Nephron (organoid): ENCODE data around the gene PPHLN1.

Source experiments
- H3K27ac Mint-ChIP-seq, 3 experiments: 2 replicates each; pipeline ENCODE4 v1.8.0; 2020; ENCODE audit warnings: mixed read lengths in 3 of 3, mild to moderate bottlenecking in 2 of 3, moderate library complexity in 1 of 3
- H3K27me3 Mint-ChIP-seq: 2 replicates; pipeline ENCODE4 v1.8.0; 2021; ENCODE audit warnings: low read depth, mild to moderate bottlenecking, moderate library complexity, mixed read lengths
- H3K36me3 Mint-ChIP-seq: 2 replicates; pipeline ENCODE4 v1.8.0; 2020; ENCODE audit warnings: low read depth, mixed read lengths
- H3K4me1 Mint-ChIP-seq: 2 replicates; pipeline ENCODE4 v1.8.0; 2020; ENCODE audit warnings: mixed read lengths
- H3K4me3 Mint-ChIP-seq, 3 experiments: 2 replicates each; pipeline ENCODE4 v1.8.0; 2020; ENCODE audit warnings: mild to moderate bottlenecking in 3 of 3, mixed read lengths in 3 of 3, moderate library complexity in 2 of 3
- H3K9me3 Mint-ChIP-seq: 2 replicates; pipeline ENCODE4 v1.8.0; 2020; ENCODE audit warnings: mixed read lengths
- TF ChIP-seq, protein P1 (sequence below), 3 experiments: fragments of 200-600 bp; sonication (generic); IDR thresholded peaks; one replicate each; pipeline ENCODE4 v1.5.0; 2021; ENCODE audit warnings: antibody characterized with exemption in 3 of 3; ENCODE audit not compliant: unreplicated experiment in 3 of 3

PPHLN1 gene

DNA sequence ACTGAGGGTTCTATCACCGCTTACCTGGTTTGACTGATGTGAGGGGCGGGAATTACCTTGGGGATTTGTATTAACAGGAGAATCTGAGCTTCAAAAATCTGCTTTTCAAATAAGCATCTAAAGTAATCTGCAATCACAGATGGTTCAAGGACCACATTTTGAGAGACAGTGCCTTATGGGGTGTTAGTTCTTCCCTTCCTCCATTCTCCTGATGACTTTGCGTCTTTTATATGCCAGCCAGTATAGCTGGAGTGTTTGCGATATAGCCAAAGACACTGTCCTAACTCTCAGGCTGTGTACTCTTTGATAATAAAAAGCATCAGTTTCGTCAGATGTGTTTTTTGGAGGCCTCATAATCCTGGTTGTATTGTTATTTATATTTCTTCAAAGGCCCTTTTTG, 39.5 kb downstream of the PPHLN1 start:
- Mint-ChIP-seq H3K4me3 (no peak overlapping the region), H3K4me1 (no peaks in the 10 kb centered on the region), H3K27ac (peak overlapping the region in 1 of 3 experiments; percentile 33), H3K9me3 (no peaks in the 10 kb centered on the region), H3K36me3 (peaks cover 23% of the 10 kb centered on the region), H3K27me3 (no peaks in the 10 kb centered on the region)
- TF ChIP-seq, protein P1, sequence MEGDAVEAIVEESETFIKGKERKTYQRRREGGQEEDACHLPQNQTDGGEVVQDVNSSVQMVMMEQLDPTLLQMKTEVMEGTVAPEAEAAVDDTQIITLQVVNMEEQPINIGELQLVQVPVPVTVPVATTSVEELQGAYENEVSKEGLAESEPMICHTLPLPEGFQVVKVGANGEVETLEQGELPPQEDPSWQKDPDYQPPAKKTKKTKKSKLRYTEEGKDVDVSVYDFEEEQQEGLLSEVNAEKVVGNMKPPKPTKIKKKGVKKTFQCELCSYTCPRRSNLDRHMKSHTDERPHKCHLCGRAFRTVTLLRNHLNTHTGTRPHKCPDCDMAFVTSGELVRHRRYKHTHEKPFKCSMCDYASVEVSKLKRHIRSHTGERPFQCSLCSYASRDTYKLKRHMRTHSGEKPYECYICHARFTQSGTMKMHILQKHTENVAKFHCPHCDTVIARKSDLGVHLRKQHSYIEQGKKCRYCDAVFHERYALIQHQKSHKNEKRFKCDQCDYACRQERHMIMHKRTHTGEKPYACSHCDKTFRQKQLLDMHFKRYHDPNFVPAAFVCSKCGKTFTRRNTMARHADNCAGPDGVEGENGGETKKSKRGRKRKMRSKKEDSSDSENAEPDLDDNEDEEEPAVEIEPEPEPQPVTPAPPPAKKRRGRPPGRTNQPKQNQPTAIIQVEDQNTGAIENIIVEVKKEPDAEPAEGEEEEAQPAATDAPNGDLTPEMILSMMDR (IDR thresholded peaks at IDR 0.05; ENCODE audit: unreplicated experiment in 3 of 3) = no peak

DNA sequence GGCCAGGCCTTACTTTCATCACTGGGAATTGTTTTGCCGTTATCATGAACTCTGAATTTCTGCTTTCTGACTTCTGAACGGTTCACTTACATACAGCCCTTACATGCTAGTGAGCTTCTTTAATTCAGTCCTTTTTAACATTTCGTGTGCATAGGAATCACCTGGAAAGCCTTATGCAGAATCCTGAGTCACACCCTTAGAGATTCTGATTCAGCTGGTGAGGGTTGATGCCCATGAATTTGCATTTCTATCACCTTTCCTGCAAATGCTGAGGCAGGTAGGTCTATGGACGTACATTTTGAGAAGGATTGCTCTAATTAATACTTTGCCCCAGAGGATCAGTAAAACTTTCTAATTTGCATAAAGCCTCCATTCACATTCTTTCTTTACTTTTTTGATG, 44.0 kb downstream of the PPHLN1 start:
- TF ChIP-seq, protein P1 (IDR thresholded peaks at IDR 0.05; ENCODE audit: unreplicated experiment in 3 of 3) = no peak
- H3K9me3 Mint-ChIP-seq = no peaks in the 10 kb centered on the region
- H3K36me3 Mint-ChIP-seq = peaks cover 15% of the 10 kb centered on the region
- H3K4me1 Mint-ChIP-seq = no peaks in the 10 kb centered on the region
- no peak overlapping the region for H3K4me3 Mint-ChIP-seq
- H3K27me3 Mint-ChIP-seq = no peaks in the 10 kb centered on the region
- no peak overlapping the region for H3K27ac Mint-ChIP-seq

DNA sequence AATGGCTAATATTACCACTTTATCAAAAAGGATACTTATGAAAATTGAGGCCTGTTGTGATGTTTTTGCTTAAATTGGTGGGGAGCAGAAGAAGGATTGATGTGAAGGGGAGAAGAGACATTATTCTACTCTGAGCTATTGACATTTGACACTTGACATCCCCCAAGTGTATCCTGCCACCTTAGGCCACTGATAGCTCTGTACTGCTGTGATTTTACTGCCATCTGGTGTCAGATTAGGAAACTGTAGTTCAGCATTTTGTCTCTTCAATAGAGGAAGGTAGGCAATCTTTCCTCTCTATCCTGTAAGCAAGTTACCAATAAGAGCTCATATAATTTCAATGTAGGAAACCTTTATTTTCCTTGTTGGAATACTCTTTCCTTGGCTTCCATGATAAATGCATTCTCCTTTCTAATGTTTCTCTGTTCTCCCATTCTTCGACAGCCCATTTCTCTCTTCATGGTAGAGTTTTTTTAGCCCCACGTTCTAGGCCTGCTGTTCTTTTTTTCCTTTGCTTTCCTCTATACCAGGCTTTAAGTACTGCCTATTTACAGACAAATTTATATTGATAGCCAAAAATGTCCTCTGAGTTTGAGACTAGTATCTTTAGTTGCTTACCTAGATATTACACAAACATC, 46.3 kb downstream of the PPHLN1 start:
- H3K36me3 Mint-ChIP-seq = peaks cover 24% of the 10 kb centered on the region

DNA sequence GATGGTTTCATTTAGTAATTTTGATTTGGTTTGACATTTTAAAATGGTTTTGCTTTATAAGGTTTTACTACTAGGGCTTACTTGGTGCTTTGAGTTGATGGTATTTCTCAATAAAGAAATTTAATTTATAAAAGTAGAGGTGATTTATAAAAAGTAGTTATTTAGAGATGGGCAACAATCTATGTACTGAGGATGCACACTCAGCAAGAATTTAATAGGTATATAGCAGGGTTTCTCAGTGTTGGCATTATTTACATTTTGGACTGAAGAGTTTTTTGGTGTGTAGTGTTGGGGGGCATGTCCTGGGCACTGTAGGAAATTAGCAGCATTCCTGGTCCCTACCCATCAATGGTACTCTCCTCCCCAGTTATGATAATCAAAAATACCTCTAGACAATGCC, 47.7 kb downstream of the PPHLN1 start:
- Mint-ChIP-seq H3K4me1 (no peaks in the 10 kb centered on the region), H3K36me3 (peaks cover 29% of the 10 kb centered on the region), H3K4me3 (no peak overlapping the region), H3K9me3 (no peaks in the 10 kb centered on the region), H3K27ac (no peak overlapping the region), H3K27me3 (no peaks in the 10 kb centered on the region)
- TF ChIP-seq, protein P1 (IDR thresholded peaks at IDR 0.05; ENCODE audit: unreplicated experiment in 3 of 3) = no peak

More for the DNA sequence above, 46.3 kb downstream of the PPHLN1 start:
- Mint-ChIP-seq H3K9me3 (no peaks in the 10 kb centered on the region), H3K27me3 (no peaks in the 10 kb centered on the region), H3K27ac (peak overlapping the region in 1 of 3 experiments; percentile 7), H3K4me3 (no peak overlapping the region), H3K4me1 (no peaks in the 10 kb centered on the region)
- TF ChIP-seq, protein P1 (IDR thresholded peaks at IDR 0.05; ENCODE audit: unreplicated experiment in 3 of 3) = peak; percentile 67 to 81 (median 73)

DNA sequence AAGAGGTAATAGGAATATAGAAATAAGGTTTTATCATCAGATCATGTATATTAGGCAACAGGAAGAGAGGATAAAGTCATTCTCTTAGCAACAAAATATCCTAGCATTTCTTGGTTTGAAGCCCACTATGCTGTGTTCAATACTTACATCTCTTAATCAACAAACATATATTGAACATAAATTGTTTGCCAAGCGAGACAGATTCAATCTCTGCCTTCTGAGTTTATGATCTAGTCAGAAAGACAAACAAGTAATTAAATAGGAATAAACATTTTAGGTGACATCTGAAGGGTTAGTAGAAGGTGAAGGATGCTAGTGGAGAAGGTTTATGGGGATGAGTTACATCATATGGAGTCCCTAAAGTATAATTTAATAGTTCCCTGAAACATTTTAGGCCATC, 54.8 kb downstream of the PPHLN1 start:
- H3K27ac Mint-ChIP-seq = no peak overlapping the region
- H3K36me3 Mint-ChIP-seq = peaks cover 34% of the 10 kb centered on the region
- TF ChIP-seq, protein P1 (IDR thresholded peaks at IDR 0.05; ENCODE audit: unreplicated experiment in 3 of 3) = no peak
- H3K9me3 Mint-ChIP-seq = no peaks in the 10 kb centered on the region
- H3K27me3 Mint-ChIP-seq = no peaks in the 10 kb centered on the region
- H3K4me1 Mint-ChIP-seq = peaks cover 13% of the 10 kb centered on the region
- H3K4me3 Mint-ChIP-seq = no peak overlapping the region
